Measurements from ENCODE around the gene C9orf50.

DNA sequence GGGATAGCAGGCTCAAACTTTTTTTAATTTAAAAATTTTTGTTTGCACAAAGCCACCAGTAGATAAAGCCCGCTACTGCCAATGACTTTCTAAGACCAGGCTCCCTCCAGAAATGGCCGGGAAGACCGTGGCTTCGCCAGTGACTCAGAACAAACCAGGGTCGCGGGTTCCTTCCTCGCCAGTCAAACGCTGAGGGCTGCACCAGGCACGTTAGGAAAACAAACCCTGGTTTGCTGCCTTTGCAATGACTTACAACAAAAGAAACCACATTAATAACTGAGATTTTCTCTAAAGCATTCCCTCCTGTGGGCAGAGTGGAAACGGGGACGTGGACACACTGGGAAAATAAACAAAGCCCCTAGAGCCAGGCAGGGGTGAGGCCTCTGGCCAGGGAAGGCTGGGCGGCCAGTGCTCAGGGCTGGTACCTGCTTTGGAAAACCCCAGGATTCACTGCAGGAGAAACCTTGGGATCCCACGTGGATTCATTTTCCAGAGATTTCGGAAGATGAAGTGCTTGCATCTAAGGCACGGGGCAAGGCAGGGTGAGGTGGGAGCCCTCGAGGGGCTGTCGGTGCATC, 48.3 kb upstream of the C9orf50 start:
- no peak for TF ChIP-seq SUZ12 (IDR thresholded peaks at IDR 0.05)
- TF ChIP-seq, protein P1, sequence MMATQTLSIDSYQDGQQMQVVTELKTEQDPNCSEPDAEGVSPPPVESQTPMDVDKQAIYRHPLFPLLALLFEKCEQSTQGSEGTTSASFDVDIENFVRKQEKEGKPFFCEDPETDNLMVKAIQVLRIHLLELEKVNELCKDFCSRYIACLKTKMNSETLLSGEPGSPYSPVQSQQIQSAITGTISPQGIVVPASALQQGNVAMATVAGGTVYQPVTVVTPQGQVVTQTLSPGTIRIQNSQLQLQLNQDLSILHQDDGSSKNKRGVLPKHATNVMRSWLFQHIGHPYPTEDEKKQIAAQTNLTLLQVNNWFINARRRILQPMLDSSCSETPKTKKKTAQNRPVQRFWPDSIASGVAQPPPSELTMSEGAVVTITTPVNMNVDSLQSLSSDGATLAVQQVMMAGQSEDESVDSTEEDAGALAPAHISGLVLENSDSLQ (IDR thresholded peaks at IDR 0.05) = no peak
- no peak for TF ChIP-seq FOXK2 (IDR thresholded peaks at IDR 0.05)
- no peak for TF ChIP-seq BHLHE40 (IDR thresholded peaks at IDR 0.05; ENCODE audit: borderline replicate concordance)
- TF ChIP-seq ELF4 (IDR thresholded peaks at IDR 0.05) = no peak
- no peak for TF ChIP-seq L3MBTL2 (conservative IDR thresholded peaks at IDR 0.05)
- TF ChIP-seq ARNT (IDR thresholded peaks at IDR 0.05) = no peak
- TF ChIP-seq ZNF384 (IDR thresholded peaks at IDR 0.05) = no peak
